ENCODE measurements around the gene TINAGL1.

Gene TINAGL1

DNA sequence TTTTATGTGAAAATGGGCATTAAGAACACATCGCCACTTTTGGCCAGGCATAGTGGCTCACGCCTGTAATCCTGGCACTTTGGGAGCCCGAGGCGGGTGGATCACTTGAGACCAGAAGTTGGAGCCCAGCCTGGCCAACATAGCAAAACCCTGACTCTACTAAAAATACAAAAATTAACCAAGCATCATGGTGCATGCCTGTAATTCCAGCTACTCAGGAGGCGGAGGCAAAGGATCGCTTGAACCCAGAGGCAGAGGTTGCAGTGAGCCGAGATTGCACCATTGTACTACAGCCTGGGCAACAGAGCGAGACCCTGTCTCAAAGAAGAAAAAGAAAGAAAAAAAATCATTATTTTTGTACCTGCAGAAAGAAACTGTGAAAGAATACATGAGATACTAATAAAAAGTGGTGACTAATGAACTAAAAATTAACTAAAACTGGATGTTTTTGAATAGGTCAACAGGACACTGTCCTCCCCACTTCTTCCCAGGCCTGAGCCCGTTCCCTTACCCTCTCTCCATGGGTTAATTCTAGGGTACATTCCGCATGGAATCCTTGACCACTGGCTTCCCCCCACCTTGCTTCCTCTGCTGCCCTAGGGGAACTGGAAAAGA lies 8.3 kb upstream of the TINAGL1 start:
- Histone ChIP-seq H3K9me2 (replicated peaks; ENCODE audit: insufficient read depth, low read length) (no peaks in the 10 kb centered on the region), H3K36me3 (ENCODE audit: low read length) (no peaks in the 10 kb centered on the region), H3K4me3 (ENCODE audit: insufficient read depth, low read length, poor library complexity, severe bottlenecking) (no peak overlapping the region), H3K79me2 (ENCODE audit: insufficient read depth, low read length) (no peaks in the 10 kb centered on the region), H3K27me3 (ENCODE audit: low read length) (no peaks in the 10 kb centered on the region), H3K9me3 (ENCODE audit: insufficient read depth, low read length) (no peaks in the 10 kb centered on the region), H2AFZ (ENCODE audit: low read depth, low read length, severe bottlenecking) (no peak overlapping the region), H3F3A (ENCODE audit: insufficient read depth) (no peaks in the 10 kb centered on the region), H3K9ac (ENCODE audit: low read length) (no peak overlapping the region), H4K20me1 (ENCODE audit: low read depth, low read length) (no peaks in the 10 kb centered on the region), H3K27ac (ENCODE audit: low read depth, low read length) (no peak overlapping the region), H3K4me2 (ENCODE audit: low read depth, low read length, poor library complexity, severe bottlenecking) (no peak overlapping the region)
- no peak for TF ChIP-seq EZH2phosphoT487 (conservative IDR thresholded peaks at IDR 0.05; ENCODE audit: low read length)
- TF ChIP-seq, protein P1, sequence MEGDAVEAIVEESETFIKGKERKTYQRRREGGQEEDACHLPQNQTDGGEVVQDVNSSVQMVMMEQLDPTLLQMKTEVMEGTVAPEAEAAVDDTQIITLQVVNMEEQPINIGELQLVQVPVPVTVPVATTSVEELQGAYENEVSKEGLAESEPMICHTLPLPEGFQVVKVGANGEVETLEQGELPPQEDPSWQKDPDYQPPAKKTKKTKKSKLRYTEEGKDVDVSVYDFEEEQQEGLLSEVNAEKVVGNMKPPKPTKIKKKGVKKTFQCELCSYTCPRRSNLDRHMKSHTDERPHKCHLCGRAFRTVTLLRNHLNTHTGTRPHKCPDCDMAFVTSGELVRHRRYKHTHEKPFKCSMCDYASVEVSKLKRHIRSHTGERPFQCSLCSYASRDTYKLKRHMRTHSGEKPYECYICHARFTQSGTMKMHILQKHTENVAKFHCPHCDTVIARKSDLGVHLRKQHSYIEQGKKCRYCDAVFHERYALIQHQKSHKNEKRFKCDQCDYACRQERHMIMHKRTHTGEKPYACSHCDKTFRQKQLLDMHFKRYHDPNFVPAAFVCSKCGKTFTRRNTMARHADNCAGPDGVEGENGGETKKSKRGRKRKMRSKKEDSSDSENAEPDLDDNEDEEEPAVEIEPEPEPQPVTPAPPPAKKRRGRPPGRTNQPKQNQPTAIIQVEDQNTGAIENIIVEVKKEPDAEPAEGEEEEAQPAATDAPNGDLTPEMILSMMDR (IDR thresholded peaks at IDR 0.05; ENCODE audit: insufficient read depth, low read length, poor library complexity, severe bottlenecking) = no peak

DNA sequence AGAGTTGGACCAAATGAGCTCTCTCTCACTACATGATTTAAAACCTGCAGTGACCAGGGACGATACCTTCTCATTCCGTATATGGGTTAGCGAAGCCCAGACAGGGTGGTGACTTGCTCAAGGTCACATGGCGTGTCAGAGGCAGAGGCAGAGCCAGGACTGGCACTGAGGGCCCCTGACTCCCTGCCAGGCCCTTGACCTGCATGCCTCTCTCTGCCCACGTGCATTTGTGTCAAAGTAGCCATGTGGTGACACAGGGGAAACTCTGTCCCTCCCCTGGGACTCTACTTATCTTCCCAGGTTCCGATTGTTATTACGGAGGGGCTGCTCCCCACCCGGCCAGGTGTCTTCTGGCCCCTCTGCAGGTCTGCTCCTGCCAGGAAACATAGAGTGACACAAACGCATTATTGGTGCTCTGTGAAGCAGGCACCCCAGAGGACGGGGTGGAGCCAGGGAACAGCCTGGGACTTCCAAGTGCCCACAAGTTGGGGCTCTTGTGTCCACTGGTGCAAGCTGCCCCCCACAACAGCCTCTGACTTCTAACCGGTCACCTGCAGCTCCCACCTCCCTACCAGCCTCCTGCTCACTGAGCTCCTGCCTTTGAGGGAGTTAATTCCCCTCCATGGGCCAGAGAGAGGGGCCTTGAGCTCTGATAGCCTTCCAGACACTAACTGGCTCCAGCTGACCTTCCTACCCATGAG lies 7.3 kb upstream of the TINAGL1 start:
- no peak overlapping the region for H3K4me2 ChIP-seq (ENCODE audit: low read depth, low read length, poor library complexity, severe bottlenecking)
- H3K79me2 ChIP-seq (ENCODE audit: insufficient read depth, low read length) = no peaks in the 10 kb centered on the region
- H3K36me3 ChIP-seq (ENCODE audit: low read length) = no peaks in the 10 kb centered on the region
- no peak for TF ChIP-seq EZH2phosphoT487 (conservative IDR thresholded peaks at IDR 0.05; ENCODE audit: low read length)
- no peaks in the 10 kb centered on the region for H4K20me1 ChIP-seq (ENCODE audit: low read depth, low read length)
- H3K4me3 ChIP-seq (ENCODE audit: insufficient read depth, low read length, poor library complexity, severe bottlenecking) = no peak overlapping the region
- H3K9ac ChIP-seq (ENCODE audit: low read length) = no peak overlapping the region
- no peaks in the 10 kb centered on the region for H3K27me3 ChIP-seq (ENCODE audit: low read length)
- no peak overlapping the region for H3K27ac ChIP-seq (ENCODE audit: low read depth, low read length)
- no peak overlapping the region for H2AFZ ChIP-seq (ENCODE audit: low read depth, low read length, severe bottlenecking)
- H3K9me2 ChIP-seq (replicated peaks; ENCODE audit: insufficient read depth, low read length) = no peaks in the 10 kb centered on the region
- no peaks in the 10 kb centered on the region for H3K9me3 ChIP-seq (ENCODE audit: insufficient read depth, low read length)
- no peaks in the 10 kb centered on the region for H3F3A ChIP-seq (ENCODE audit: insufficient read depth)

DNA sequence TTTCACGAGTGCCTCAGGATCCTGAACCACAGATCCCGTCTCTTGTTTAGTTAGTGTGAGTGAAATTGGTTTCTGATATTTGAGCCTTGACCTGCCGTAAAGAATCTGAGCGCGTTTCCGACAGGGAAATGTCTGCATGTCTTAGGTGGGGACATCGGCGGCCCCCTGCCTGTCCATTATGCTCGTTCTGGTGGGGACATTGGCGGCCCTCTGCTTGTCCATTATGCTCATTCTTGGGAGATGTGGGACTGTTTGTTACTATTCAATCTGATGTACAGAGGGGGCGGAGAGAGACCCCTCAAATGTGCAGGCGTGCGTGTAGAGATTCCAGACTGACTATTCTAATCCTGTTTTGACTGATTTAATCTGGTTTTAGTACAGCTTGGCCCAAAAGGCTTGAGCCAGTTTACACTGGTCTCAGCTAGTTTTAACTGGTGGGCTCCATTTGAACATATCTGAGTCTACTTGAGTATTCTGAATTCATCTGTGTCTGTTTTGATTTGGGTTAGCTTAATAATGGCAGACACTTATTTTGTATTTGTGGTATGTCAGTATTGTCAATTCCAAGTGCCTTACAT lies 6.6 kb upstream of the TINAGL1 start:
- no peak overlapping the region for H3K27ac ChIP-seq (ENCODE audit: low read depth, low read length)
- H3K9me2 ChIP-seq (replicated peaks; ENCODE audit: insufficient read depth, low read length) = no peaks in the 10 kb centered on the region
- no peak overlapping the region for H3K9ac ChIP-seq (ENCODE audit: low read length)
- no peaks in the 10 kb centered on the region for H3K79me2 ChIP-seq (ENCODE audit: insufficient read depth, low read length)
- H3F3A ChIP-seq (ENCODE audit: insufficient read depth) = no peaks in the 10 kb centered on the region
- no peaks in the 10 kb centered on the region for H4K20me1 ChIP-seq (ENCODE audit: low read depth, low read length)
- no peak overlapping the region for H3K4me3 ChIP-seq (ENCODE audit: insufficient read depth, low read length, poor library complexity, severe bottlenecking)
- TF ChIP-seq, protein P1 (IDR thresholded peaks at IDR 0.05; ENCODE audit: insufficient read depth, low read length, poor library complexity, severe bottlenecking) = no peak
- no peak for TF ChIP-seq EZH2phosphoT487 (conservative IDR thresholded peaks at IDR 0.05; ENCODE audit: low read length)
- no peaks in the 10 kb centered on the region for H3K27me3 ChIP-seq (ENCODE audit: low read length)
- no peak overlapping the region for H3K4me2 ChIP-seq (ENCODE audit: low read depth, low read length, poor library complexity, severe bottlenecking)
- no peak overlapping the region for H2AFZ ChIP-seq (ENCODE audit: low read depth, low read length, severe bottlenecking)
- no peaks in the 10 kb centered on the region for H3K9me3 ChIP-seq (ENCODE audit: insufficient read depth, low read length)
- no peaks in the 10 kb centered on the region for H3K36me3 ChIP-seq (ENCODE audit: low read length)

DNA sequence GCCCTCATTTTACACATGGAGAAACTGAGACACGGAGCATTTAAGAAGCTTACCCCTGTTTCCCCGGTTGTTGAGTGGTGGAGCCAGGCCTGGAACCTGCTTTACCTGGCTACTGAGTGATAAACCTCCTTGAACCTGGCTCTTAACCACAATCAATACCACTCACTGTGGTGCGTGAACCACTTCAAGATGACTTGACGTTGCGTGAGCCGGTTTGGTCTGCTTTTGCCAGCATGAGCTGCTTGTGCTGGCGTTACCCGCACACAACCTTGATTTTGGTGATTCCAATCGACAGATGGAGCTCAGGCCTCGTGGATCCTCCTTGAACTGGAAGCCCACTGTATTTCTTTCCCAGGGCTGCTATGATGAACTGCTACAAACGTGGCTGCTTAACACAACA lies 6.1 kb upstream of the TINAGL1 start:
- no peaks in the 10 kb centered on the region for H4K20me1 ChIP-seq (ENCODE audit: low read depth, low read length)
- no peak overlapping the region for H3K4me2 ChIP-seq (ENCODE audit: low read depth, low read length, poor library complexity, severe bottlenecking)
- no peak overlapping the region for H3K27ac ChIP-seq (ENCODE audit: low read depth, low read length)

More for the DNA sequence above, 6.1 kb upstream of the TINAGL1 start:
- Histone ChIP-seq H3K9me2 (replicated peaks; ENCODE audit: insufficient read depth, low read length) (no peaks in the 10 kb centered on the region), H3K79me2 (ENCODE audit: insufficient read depth, low read length) (no peaks in the 10 kb centered on the region), H3K27me3 (ENCODE audit: low read length) (no peaks in the 10 kb centered on the region), H2AFZ (ENCODE audit: low read depth, low read length, severe bottlenecking) (no peak overlapping the region), H3K9me3 (ENCODE audit: insufficient read depth, low read length) (no peaks in the 10 kb centered on the region), H3F3A (ENCODE audit: insufficient read depth) (no peaks in the 10 kb centered on the region), H3K4me3 (ENCODE audit: insufficient read depth, low read length, poor library complexity, severe bottlenecking) (no peak overlapping the region), H3K36me3 (ENCODE audit: low read length) (no peaks in the 10 kb centered on the region), H3K9ac (ENCODE audit: low read length) (no peak overlapping the region)
- TF ChIP-seq EZH2phosphoT487 (conservative IDR thresholded peaks at IDR 0.05; ENCODE audit: low read length) = no peak
- TF ChIP-seq, protein P1 (IDR thresholded peaks at IDR 0.05; ENCODE audit: insufficient read depth, low read length, poor library complexity, severe bottlenecking) = no peak
